ENCODE data around the gene DNAAF8.

DNAAF8 gene

GRCh38 chr16:4699046-4699556 is 35.2 kb upstream of the DNAAF8 start:
- Histone ChIP-seq H3K4me3 (ENCODE audit: low read length) (no peak overlapping the region), H3K27me3 (ENCODE audit: insufficient read depth, low read length) (no peaks in the 10 kb centered on the region), H3K4me1 (ENCODE audit: insufficient read depth, low read length) (peaks cover 12% of the 10 kb centered on the region), H3K36me3 (ENCODE audit: insufficient read depth, low read length) (peaks cover 75% of the 10 kb centered on the region), H2AFZ (ENCODE audit: low read depth, low read length) (no peak overlapping the region), H3K9me3 (ENCODE audit: low read length) (no peaks in the 10 kb centered on the region)

GRCh38 chr16:4700380-4700996 is 33.8 kb upstream of the DNAAF8 start:
- Histone ChIP-seq H3K36me3 (ENCODE audit: insufficient read depth, low read length) (peaks cover 75% of the 10 kb centered on the region), H3K4me3 (ENCODE audit: low read length) (no peak overlapping the region)

GRCh38 chr16:4700997-4701743 is 33.2 kb upstream of the DNAAF8 start:
- Histone ChIP-seq H3K36me3 (ENCODE audit: insufficient read depth, low read length) (peaks cover 70% of the 10 kb centered on the region), H2AFZ (ENCODE audit: low read depth, low read length) (no peak overlapping the region), H3K4me3 (ENCODE audit: low read length) (no peak overlapping the region), H3K4me1 (ENCODE audit: insufficient read depth, low read length) (no peaks in the 10 kb centered on the region), H3K9me3 (ENCODE audit: low read length) (no peaks in the 10 kb centered on the region), H3K27me3 (ENCODE audit: insufficient read depth, low read length) (no peaks in the 10 kb centered on the region)

More at GRCh38 chr16:4700380-4700996, 33.8 kb upstream of the DNAAF8 start:
- Histone ChIP-seq H3K9me3 (ENCODE audit: low read length) (no peaks in the 10 kb centered on the region), H3K4me1 (ENCODE audit: insufficient read depth, low read length) (peaks cover 4% of the 10 kb centered on the region), H2AFZ (ENCODE audit: low read depth, low read length) (no peak overlapping the region), H3K27me3 (ENCODE audit: insufficient read depth, low read length) (no peaks in the 10 kb centered on the region)

GRCh38 chr16:4701791-4702465 is 32.4 kb upstream of the DNAAF8 start:
- Histone ChIP-seq H2AFZ (ENCODE audit: low read depth, low read length) (no peak overlapping the region), H3K4me3 (ENCODE audit: low read length) (no peak overlapping the region), H3K4me1 (ENCODE audit: insufficient read depth, low read length) (no peaks in the 10 kb centered on the region), H3K27me3 (ENCODE audit: insufficient read depth, low read length) (no peaks in the 10 kb centered on the region), H3K9me3 (ENCODE audit: low read length) (no peaks in the 10 kb centered on the region), H3K36me3 (ENCODE audit: insufficient read depth, low read length) (peaks cover 65% of the 10 kb centered on the region)

- Histone ChIP-seq H3K36me3 (ENCODE audit: insufficient read depth, low read length) (peaks cover 63% of the 10 kb centered on the region), H3K4me1 (ENCODE audit: insufficient read depth, low read length) (no peaks in the 10 kb centered on the region), H3K4me3 (ENCODE audit: low read length) (no peak overlapping the region), H3K27me3 (ENCODE audit: insufficient read depth, low read length) (no peaks in the 10 kb centered on the region), H2AFZ (ENCODE audit: low read depth, low read length) (no peak overlapping the region), H3K9me3 (ENCODE audit: low read length) (no peaks in the 10 kb centered on the region)
Measured at GRCh38 chr16:4702466-4702808, 31.9 kb upstream of the DNAAF8 start.

GRCh38 chr16:4703906-4704305 is 30.4 kb upstream of the DNAAF8 start:
- Histone ChIP-seq H3K9me3 (ENCODE audit: low read length) (no peaks in the 10 kb centered on the region), H3K36me3 (ENCODE audit: insufficient read depth, low read length) (peaks cover 60% of the 10 kb centered on the region), H3K27me3 (ENCODE audit: insufficient read depth, low read length) (no peaks in the 10 kb centered on the region), H3K4me1 (ENCODE audit: insufficient read depth, low read length) (no peaks in the 10 kb centered on the region), H3K4me3 (ENCODE audit: low read length) (no peak overlapping the region), H2AFZ (ENCODE audit: low read depth, low read length) (no peak overlapping the region)

- no peaks in the 10 kb centered on the region for H3K4me1 ChIP-seq (ENCODE audit: insufficient read depth, low read length)
- H2AFZ ChIP-seq (ENCODE audit: low read depth, low read length): no peak overlapping the region
- no peaks in the 10 kb centered on the region for H3K9me3 ChIP-seq (ENCODE audit: low read length)
- H3K36me3 ChIP-seq (ENCODE audit: insufficient read depth, low read length): peaks cover 54% of the 10 kb centered on the region
- H3K27me3 ChIP-seq (ENCODE audit: insufficient read depth, low read length): no peaks in the 10 kb centered on the region
- H3K4me3 ChIP-seq (ENCODE audit: low read length): no peak overlapping the region
Measured at GRCh38 chr16:4704491-4704890, 29.8 kb upstream of the DNAAF8 start.

- Histone ChIP-seq H2AFZ (ENCODE audit: low read depth, low read length) (no peak overlapping the region), H3K4me1 (ENCODE audit: insufficient read depth, low read length) (no peaks in the 10 kb centered on the region), H3K9me3 (ENCODE audit: low read length) (no peaks in the 10 kb centered on the region), H3K4me3 (ENCODE audit: low read length) (no peak overlapping the region), H3K36me3 (ENCODE audit: insufficient read depth, low read length) (peaks cover 52% of the 10 kb centered on the region), H3K27me3 (ENCODE audit: insufficient read depth, low read length) (no peaks in the 10 kb centered on the region)
Measured at GRCh38 chr16:4704913-4705312, 29.4 kb upstream of the DNAAF8 start.

- no peaks in the 10 kb centered on the region for H3K4me1 ChIP-seq (ENCODE audit: insufficient read depth, low read length)
- H3K27me3 ChIP-seq (ENCODE audit: insufficient read depth, low read length): no peaks in the 10 kb centered on the region
- H2AFZ ChIP-seq (ENCODE audit: low read depth, low read length): no peak overlapping the region
- peaks cover 50% of the 10 kb centered on the region for H3K36me3 ChIP-seq (ENCODE audit: insufficient read depth, low read length)
- H3K4me3 ChIP-seq (ENCODE audit: low read length): no peak overlapping the region
- no peaks in the 10 kb centered on the region for H3K9me3 ChIP-seq (ENCODE audit: low read length)
Measured at GRCh38 chr16:4706871-4707270, 27.5 kb upstream of the DNAAF8 start.

- no peak overlapping the region for H3K4me3 ChIP-seq (ENCODE audit: low read length)
- no peak overlapping the region for H2AFZ ChIP-seq (ENCODE audit: low read depth, low read length)
- H3K36me3 ChIP-seq (ENCODE audit: insufficient read depth, low read length): peaks cover 50% of the 10 kb centered on the region
- no peaks in the 10 kb centered on the region for H3K27me3 ChIP-seq (ENCODE audit: insufficient read depth, low read length)
- H3K9me3 ChIP-seq (ENCODE audit: low read length): no peaks in the 10 kb centered on the region
- no peaks in the 10 kb centered on the region for H3K4me1 ChIP-seq (ENCODE audit: insufficient read depth, low read length)
Measured at GRCh38 chr16:4709481-4709880, 24.9 kb upstream of the DNAAF8 start.

- peaks cover 42% of the 10 kb centered on the region for H3K36me3 ChIP-seq (ENCODE audit: insufficient read depth, low read length)
- H3K27me3 ChIP-seq (ENCODE audit: insufficient read depth, low read length): no peaks in the 10 kb centered on the region
- H3K4me3 ChIP-seq (ENCODE audit: low read length): no peak overlapping the region
- no peaks in the 10 kb centered on the region for H3K9me3 ChIP-seq (ENCODE audit: low read length)
- H2AFZ ChIP-seq (ENCODE audit: low read depth, low read length): no peak overlapping the region
- H3K4me1 ChIP-seq (ENCODE audit: insufficient read depth, low read length): no peaks in the 10 kb centered on the region
Measured at GRCh38 chr16:4713663-4714501, 20.5 kb upstream of the DNAAF8 start.

GRCh38 chr16:4714996-4715395 is 19.3 kb upstream of the DNAAF8 start:
- Histone ChIP-seq H2AFZ (ENCODE audit: low read depth, low read length) (no peak overlapping the region), H3K9me3 (ENCODE audit: low read length) (no peaks in the 10 kb centered on the region), H3K4me3 (ENCODE audit: low read length) (no peak overlapping the region), H3K36me3 (ENCODE audit: insufficient read depth, low read length) (peaks cover 43% of the 10 kb centered on the region), H3K4me1 (ENCODE audit: insufficient read depth, low read length) (no peaks in the 10 kb centered on the region), H3K27me3 (ENCODE audit: insufficient read depth, low read length) (no peaks in the 10 kb centered on the region)

Measured in neuron (in vitro differentiated cells).